Medulla oblongata (tissue), 1 donor: Measurements from ENCODE around the gene PLK5.
"Not testable (repeated sequence)": the region's sequence is repeated elsewhere in the genome, so short reads cannot be mapped to it uniquely, and the experiment has no call there.

ENCODE experiments used
- DNase-seq: peaks from one replicate; pipeline ENCODE4 v3.0.0-alpha.2; 2015; ENCODE audit errors: extremely low spot score

Gene PLK5

GRCh38 chr19:1507763-1508506 is 15.9 kb upstream of the PLK5 start:
- DNase-seq, result peak; percentile 96

- no peak for DNase-seq
Measured at GRCh38 chr19:1508507-1508856, 15.4 kb upstream of the PLK5 start.

GRCh38 chr19:1509602-1510441 is 14.1 kb upstream of the PLK5 start:
- no peak for DNase-seq

- DNase-seq, result no peak
Measured at GRCh38 chr19:1510442-1510806, 13.5 kb upstream of the PLK5 start.

GRCh38 chr19:1510807-1511206 is 13.1 kb upstream of the PLK5 start:
- DNase-seq, result no peak

- no peak for DNase-seq
Measured at GRCh38 chr19:1511318-1512317, 12.3 kb upstream of the PLK5 start.

GRCh38 chr19:1512671-1513498 is 11.0 kb upstream of the PLK5 start, which contains the start of gene ADAMTSL5:
Gene ADAMTSL5 (minus strand): TSS chr19:1513019. CDS start chr19:1510943, 2,076 bp downstream.
- DNase-seq, result no peak

- no peak for DNase-seq
Measured at GRCh38 chr19:1513499-1514294, 10.2 kb upstream of the PLK5 start.

GRCh38 chr19:1514295-1514661 is 9.6 kb upstream of the PLK5 start:
- DNase-seq, result no peak

- DNase-seq, result no peak
Measured at GRCh38 chr19:1514986-1515721, 8.7 kb upstream of the PLK5 start.

- no peak for DNase-seq
Measured at GRCh38 chr19:1516395-1516753, 7.5 kb upstream of the PLK5 start.

GRCh38 chr19:1518471-1518870 is 5.4 kb upstream of the PLK5 start:
- DNase-seq, result no peak

GRCh38 chr19:1519802-1520201 is 4.1 kb upstream of the PLK5 start:
- DNase-seq, result not testable (repeated sequence)

- DNase-seq, result no peak
Measured at GRCh38 chr19:1520203-1520780, 3.6 kb upstream of the PLK5 start.

GRCh38 chr19:1521636-1522035 is 2.2 kb upstream of the PLK5 start:
- DNase-seq, result peak; percentile 80

GRCh38 chr19:1522061-1522460 is 1.8 kb upstream of the PLK5 start:
- no peak for DNase-seq

GRCh38 chr19:1522838-1523237 is 1.0 kb upstream of the PLK5 start:
- DNase-seq, result no peak

GRCh38 chr19:1524287-1524971 is 552 bp downstream of the PLK5 start:
- DNase-seq, result no peak

GRCh38 chr19:1524972-1525325 is 1.1 kb downstream of the PLK5 start:
- DNase-seq, result no peak
